HG02870 (cell line): ENCODE data around the gene LIPG.
"Not testable (repeated sequence)": the region's sequence is repeated elsewhere in the genome, so short reads cannot be mapped to it uniquely, and the experiment has no call there.

Experiments used
- ATAC-seq: cut with Tn5 transposase; IDR thresholded peaks from one replicate; pipeline ENCODE4 v1.9.1; 2021; ENCODE audit warnings: mild to moderate bottlenecking, moderate library complexity; ENCODE audit not compliant: unreplicated experiment

Gene LIPG

DNA sequence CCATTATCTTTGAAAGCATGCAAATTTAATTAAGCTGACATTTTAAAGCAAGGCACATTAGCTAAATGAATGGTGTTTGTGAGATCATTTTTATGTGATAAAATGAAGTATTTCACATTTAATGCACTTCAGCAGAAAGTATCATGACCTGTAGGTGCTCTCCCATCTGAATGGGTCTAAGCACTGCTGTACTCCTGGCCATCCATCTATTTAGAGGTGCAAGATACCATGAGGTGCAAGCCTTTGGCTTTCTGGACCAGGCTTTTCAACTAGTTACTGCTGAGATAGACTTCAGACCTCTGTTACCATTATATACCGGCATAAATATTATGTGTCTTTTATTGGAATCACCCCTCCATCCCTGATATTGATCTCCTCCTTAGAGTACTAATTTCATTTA, 15.6 kb upstream of the LIPG start:
- ATAC-seq: no peak

DNA sequence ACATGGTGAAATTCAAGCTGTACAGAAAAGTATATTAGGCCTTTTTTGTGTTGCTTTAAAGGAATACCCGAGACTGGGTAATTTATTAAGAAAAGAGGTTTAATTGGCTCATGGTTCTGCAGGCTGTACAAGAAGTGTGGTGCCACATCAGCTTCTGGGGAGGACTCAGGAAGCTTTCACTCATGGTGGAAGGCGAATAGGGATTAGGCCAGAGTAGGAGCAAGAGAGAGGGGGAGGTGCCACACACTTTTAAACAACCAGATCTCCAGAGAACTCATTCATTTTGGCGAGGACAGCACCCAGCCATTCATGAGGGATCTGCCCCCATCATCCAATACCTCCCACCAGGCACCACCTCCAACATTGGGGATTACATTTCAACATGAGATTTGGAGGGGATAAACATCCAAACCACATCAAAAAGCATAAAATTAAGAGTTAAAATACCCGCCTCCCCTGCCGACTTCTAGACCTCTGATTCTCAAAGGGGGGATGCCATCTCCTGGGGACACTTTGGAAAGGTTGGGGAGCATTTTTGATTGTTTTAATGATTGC, 15.1 kb upstream of the LIPG start:
- no peak for ATAC-seq

DNA sequence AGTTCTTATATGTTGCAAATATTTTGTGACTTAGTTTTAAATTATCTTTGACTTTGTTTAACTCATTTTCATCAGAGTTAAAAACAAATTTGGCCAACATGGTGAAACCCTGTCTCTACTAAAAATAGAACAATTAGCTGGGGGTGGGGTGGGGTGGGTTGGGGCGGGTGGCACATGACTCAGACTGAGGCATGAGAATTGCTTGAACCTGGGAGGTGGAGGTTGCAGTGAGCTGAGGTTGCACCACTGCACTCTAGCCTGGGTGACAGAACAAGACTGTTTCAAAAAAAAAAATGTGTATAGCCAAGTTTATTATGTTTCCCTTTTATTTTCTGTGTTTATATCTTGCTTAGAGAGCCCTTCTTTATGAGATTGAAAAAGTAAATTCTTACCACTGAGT, 14.2 kb upstream of the LIPG start:
- ATAC-seq: no peak

DNA sequence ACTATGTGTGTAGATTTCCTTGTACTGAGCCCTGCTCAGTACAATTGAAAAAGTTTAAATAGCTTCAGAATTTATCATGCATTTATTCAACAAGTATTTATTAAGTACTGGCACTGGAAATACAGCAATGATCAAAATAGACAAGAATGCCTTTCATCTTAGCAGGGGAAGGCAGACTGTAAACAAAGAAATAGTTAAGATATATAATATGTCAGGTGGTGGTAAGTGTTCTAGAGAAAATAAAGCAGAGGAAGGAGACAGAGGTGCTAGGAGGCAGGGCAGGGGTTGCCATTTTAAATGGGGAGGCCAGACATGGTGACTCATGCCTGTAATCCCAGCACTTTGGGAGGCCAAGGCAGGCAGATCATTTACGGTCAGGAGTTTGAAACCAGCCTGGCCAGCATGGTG, 13.6 kb upstream of the LIPG start:
- ATAC-seq: no peak

DNA sequence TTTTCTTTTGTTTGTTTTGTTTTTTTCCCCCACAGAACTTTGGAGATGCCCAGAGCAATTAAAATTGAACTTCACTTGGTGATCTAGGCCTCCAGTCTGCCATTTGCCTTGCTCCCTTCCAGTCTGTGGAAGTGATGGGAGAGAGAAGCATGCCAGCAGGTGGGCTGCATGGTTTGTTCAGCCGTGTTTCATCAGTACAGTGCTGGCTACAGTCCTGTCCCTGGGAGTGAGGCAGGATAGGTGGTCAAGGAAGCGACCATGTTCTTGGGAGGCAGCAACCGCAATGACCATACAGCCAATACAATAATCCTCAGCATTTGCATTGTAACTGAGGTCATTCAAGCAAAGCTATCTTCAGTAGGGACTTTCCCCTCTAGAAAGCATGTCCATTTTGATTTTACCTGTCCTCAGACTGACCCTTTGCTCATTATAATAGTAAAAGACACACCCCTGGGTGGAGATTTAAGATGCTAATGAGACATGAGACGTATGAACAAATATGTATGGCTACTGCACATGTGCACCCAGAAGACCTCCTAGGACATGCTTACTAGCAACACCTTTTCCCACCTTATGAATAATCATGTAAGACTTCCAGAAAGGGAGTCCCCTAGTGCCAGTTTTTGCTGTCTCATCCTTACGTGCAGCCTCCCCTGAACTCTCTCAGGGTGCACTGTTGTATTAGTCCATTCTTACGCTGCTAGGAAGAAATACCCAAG, 11.1 kb upstream of the LIPG start:
- ATAC-seq: no peak

DNA sequence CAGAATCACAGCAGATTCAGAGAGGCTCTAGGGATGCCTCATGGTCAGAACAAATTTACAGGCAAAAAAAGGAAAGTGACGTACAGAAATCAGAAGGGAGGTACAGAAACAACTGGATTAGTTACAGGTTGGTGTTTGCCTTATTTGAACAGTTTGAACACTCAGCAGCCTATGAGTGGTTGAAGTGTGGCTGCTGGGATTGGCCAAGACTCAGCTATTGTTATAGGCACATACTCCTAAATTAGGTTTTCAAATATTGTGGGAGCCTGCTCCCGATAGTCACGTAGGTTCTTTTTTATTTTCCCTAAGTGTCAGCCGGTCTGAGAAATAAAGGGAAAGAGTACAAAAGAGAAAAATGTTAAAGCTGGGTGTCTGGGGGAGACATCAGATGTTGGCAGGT, 8.9 kb upstream of the LIPG start:
- ATAC-seq: no peak

DNA sequence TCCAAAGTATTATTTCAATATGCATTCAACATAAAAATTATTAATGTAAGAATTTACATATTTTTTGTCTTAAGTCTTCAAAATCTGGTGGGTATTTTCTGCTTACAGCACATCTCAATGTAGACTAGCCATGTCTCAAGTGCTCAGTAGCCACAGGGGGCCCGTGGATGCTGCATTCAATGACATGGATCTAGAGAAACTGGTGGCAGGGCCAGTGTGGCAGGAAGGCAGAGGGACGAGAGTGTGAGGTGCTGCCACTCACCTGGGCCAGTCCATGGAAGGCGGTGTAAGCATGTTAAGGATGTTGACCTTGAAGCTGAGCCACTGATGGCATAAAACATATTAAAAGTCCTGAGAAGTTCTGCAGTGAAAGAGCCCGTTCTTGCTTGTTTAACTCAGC, 6.2 kb upstream of the LIPG start:
- no peak for ATAC-seq

DNA sequence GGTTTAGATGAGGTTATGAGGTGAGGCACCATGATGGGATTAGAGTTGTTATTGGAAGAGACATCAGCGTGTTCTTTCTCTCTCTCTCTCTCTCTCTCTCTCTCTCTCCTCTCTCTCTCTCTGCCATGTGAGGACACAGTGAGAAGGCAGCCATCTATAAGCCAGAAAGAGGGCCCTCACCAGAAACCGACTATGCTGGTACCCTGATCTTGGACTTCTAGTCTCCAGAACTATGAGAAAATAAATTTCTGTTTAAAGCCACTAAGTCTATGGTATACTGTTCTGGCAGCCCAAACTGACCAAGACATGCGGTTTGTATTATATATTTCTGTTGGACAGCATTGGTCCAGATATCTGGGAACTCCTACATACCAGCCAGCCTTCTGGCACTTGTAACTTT, 3.5 kb upstream of the LIPG start:
- no peak for ATAC-seq

DNA sequence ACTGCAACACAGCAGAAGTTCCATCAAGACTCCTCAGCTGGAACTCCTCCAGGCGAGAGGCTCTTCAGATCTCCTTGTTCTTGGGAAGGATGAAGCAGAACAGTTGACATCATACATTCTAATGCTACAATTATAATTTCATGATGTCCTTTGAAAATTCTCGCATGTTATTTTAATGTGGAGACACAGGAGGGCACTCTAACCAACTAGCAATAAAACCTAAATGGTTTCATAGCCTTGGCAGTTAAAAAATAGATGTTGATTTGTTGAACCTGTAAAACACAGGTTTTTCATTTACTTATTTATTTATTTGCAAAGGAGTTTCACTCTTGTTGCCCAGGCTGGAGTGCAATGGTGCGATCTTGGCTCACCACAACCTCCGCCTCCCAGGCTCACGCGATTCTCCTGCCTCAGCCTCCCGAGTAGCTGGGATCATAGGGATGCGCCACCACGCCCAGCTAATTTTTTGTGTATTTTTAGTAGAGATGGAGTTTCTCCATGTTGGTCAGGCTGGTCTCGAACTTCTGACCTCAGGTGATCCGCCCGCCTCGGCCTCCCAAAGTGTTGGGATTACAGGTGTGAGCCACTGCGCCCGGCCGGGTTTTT, 2.4 kb upstream of the LIPG start:
- not testable (repeated sequence) for ATAC-seq

DNA sequence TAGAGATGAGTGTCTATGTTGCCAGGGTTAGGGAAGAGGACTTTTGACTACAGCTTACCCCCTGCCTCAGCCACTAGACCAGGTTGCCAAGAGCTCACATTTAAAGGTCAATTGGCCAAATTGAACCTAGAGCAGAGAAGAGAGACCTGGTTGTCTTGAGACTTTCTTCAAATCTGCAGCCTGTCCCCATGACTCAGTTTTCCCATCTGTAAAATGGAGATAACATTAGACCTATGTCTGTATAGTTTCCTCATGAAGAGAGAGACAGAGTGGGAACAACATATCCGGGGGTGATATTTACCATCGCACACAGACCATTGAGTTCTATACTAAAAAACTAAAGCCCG, 1.6 kb upstream of the LIPG start:
- ATAC-seq: no peak

DNA sequence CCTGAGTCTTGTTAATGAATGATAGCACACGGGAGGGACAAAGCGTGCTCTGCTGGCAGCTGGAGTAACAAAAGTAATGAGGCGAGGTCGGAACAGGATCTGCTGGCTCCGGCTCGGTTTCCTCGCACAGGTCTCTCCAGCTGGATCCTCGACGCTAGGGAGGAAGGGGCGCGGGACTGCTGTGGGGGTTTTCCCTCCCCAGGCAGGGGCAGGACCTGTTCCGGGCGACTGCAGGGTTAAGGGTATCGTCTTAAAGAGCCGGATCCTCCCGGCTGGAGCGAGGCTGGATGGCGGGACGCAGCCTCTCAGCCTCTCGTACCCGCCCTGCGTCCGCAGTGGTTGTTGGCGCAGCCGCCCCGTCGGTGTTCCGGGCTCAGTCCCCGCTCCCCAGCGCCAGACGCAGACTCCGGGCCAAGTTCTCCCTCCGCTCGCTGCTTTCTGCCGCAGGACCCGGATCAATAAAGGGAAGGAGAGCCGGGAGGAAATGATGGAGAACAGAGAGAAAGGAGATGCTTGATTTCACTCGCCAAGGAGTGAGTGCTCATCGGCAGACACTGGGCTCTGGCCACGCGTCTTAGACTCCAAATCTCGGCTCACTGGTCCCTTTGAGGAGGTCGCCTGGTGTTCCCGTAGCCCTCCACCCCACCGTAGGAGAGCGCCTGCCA, 1.1 kb upstream of the LIPG start:
- ATAC-seq: no peak

DNA sequence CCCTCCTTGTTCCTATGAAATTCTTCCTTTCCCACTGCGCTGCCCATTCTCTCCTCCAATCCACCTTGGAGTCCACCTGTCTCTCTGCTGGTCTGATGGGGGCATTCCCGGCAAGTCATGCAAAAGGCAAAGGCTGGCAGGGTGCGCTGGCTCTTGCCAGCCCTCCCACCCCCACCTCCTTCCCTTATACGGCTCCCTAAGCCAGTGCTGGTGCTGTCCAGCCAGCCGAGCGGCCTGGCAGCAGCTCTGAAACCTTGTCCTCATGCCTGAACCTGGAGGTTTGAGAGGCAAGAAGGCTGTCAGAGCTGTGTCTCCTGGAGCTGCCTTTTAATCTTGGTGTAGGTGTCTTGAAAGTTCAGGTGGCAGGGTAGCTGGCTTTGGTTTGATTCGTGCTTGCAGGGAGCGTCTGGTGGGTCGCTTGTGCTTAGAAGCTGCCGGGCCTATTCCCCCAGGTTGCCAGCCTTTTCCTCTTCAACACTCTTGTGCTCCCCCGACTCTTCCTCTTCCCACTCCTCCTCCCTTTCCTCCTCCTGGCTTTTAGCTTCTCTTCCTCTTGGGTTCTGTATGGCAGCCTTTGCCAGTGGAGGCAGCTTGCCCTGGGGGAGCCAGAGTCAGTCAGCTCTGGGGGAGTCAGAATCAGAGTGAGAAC, 748 bp downstream of the LIPG start:
- no peak for ATAC-seq

DNA sequence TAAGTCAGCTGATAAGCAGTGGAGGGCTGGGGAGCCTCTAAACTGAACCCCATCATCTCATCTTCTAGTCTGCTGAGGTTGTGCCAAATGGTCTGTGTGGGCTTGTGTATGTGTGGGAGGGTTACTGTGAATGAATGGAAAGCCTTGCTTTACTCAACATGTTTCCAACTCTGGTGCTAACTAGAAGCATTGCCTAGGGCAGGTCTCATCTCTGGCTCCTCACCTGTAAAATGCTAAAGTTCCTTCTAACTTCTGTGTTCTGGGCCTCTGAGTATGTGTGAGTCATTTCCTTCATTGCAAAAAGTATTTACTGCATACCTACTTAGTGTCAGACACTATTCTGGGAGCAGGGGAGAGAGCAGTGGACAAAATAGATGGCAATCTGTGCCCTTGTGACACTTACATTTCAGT, 1.3 kb downstream of the LIPG start:
- no peak for ATAC-seq

DNA sequence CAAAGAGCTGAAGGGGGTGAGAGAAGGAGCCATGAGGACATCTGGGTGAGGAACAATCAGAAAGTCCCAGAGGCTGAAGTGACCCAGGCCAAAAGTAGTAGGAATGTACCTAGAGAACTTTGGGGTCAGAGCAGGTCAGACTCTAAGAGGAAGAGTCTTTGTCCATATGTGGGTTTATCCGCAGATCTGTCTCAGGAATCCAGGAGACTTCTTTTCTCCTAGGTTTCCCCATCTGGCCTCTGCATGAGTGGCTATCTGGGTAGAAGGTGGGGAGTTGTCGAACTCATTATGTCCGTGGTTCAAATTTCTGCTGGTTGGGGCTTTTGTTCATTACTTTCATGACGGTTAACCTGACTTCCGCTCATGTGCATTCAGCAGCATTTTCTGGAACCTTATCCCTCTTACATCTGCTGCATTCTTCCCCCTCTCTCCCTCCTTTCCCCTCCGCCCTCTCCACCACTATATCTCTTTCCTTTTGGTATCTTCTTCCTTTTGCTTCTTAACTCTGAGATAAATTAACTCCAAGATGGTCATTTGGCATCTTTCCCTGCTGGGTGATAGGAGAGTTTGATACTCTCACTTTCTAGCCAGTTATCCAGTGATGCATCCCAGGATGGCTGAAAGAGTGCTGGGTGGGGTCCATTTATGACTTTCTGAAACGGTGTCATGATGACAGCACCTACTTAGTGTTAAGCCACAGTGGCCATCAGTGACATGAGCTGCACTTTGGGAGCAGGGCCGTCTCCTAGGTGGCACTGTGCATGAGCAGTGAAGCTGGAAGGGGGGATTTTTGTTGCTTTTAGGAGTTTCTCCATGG, 2.1 kb downstream of the LIPG start:
- ATAC-seq: no peak

DNA sequence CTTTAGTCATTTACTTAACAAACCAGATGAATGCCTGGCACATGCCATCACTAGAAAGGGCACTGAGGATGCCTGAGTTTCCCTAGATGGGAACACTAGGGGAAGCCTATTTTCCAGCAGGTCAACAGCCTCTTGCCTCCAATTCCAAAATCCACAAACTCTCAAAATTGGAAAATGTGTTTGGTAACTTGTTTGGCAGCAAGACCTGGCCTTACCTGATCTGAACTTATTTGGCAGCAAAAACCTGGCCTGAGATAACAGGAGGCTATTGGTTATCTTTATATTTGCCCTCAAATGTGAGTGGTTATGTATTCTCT, 2.6 kb downstream of the LIPG start:
- no peak for ATAC-seq

DNA sequence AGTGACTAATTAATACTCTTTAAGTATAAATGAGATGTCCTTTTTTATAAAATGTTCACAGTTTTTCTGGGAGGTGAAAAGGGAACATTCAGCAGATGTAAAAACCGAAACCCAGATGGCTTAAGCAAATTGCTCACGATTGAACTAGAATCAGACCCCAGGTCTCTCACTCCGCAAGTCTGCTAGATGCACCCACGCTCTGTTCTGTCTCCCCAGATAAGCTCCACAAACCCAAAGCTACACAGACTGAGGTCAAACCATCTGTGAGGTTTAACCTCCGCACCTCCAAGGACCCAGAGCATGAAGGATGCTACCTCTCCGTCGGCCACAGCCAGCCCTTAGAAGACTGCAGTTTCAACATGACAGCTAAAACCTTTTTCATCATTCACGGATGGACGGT, 3.2 kb downstream of the LIPG start:
- ATAC-seq: no peak

DNA sequence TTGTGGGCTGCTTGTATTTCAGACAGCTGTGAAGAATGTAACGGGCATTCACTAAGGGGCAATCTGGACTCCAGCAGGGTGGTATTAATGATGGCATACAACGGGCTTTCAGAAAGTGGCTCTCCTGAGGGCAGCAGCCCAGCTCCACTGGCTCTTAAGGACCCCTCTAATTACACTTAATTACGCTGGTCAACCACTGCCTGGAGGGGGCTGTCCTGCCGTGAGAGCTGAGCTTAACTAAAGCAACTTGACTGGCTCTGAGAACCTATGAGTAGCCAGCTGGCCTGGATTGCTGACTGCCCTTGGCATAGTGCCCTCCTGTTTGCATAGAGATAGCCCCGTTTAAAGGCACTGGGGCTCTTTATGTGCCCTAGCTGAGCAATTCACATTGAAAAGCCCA, 3.8 kb downstream of the LIPG start:
- no peak for ATAC-seq

DNA sequence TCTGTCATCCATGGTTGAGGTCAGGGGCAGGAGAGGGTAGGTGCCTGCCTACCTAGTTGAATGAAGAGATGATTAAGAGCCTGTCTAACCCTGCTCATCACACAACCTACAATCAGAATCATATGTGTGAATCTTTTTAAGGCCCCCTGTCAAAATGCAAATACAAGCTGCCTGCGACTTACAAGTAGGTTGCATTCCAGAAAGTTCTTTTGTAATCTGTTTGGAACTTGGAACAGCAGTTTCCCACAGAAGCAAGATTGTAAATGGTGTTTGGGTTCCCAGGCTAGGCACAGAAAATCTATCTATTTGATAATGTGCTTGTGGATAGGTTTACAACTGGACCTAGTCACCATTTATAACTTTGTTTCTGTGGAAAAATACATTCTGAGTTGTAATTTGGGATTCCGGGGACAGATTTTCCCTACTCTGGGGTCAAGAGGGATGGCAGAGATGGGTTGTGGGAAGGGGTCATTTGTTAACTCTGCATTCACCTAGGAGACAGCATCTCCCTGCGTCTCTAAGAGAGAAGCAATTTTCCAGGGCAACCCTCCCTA, 4.4 kb downstream of the LIPG start:
- no peak for ATAC-seq

DNA sequence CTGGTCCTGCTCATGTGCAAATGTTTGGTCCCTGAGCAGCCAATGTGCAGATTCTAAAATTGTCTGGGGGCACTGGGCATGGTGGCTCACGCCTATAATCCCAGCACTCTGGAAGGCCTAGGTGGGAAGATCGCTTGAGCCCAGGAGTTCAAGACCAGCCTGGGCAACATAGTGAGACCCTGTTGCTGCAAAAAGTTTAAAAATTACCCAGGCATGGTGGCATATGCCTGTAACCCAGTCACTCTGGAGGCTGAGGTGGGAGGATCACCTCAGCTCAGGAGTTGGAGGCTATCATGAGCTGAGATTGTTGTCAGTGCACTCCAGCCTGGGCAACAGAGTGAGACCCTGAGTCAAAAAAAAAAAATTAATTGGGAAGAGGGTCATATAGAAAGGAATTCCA, 5.1 kb downstream of the LIPG start:
- ATAC-seq: no peak

DNA sequence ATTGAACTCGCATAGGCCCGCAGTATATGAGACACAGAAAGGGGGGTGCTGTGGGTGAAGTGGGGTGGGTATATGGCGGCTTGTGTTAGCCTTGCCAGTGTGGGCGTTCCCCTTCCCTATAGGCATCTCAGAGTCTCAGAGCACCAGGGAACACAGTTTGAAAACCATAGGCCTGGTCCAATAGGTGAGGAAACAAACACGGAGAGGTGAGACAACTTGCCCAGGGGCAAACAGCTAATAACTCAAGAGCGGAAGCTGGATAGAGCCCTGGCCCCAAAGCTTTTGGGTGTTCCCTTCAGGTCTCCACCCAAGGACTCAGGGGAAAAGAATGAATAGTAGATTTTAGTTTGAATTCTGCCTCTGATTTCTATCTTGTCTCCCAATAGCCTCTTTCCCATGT, 7.9 kb downstream of the LIPG start:
- no peak for ATAC-seq

DNA sequence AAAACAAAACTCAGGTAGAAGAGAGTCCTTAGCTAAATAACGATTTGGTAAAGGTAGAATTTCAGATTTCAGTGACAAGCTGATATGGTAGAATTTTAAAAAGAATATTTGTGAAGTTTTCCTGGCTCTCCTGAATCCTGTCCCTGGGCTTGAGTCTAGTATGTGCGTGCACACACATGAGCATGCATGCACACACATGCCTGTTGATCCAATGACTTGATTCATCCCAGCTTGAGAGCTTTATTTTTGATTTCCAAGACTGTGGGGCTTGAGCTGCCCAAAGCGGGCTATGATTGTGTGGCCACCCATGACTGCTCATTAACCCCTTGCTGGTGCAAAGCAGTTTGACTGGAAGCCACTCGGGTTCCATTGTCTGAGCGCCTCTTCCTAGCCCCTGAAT, 9.0 kb downstream of the LIPG start:
- ATAC-seq: no peak
